BLaER1 treated with 17β-estradiol and CSF1 and Interleukin-3, amounts not matched to agents 10 nM and 100 nM (cell line): ENCODE data around the gene VPS13D.

ENCODE experiments used
- H3K27ac ChIP-seq, 11 experiments: shearing (Covaris generic); formaldehyde crosslinking; 2 replicates each; pipeline ENCODE4 v1.8.1; 2022
- H3K27me3 ChIP-seq, 11 experiments: shearing (Covaris generic); formaldehyde crosslinking; 2 replicates each; pipeline ENCODE4 v1.8.1; 2022
- H3K36me3 ChIP-seq, 11 experiments: shearing (Covaris generic); formaldehyde crosslinking; 2 replicates each; pipeline ENCODE4 v1.8.1; 2022
- H3K4me1 ChIP-seq, 10 experiments: shearing (Covaris generic); formaldehyde crosslinking; 2 replicates each; pipeline ENCODE4 v1.8.1; 2022
- H3K4me2 ChIP-seq, 11 experiments: shearing (Covaris generic); formaldehyde crosslinking; 2 replicates each; pipeline ENCODE4 v1.8.1; 2022
- H3K4me3 ChIP-seq, 10 experiments: shearing (Covaris generic); formaldehyde crosslinking; 2 replicates each; pipeline ENCODE4 v1.8.1; 2022
- H3K9ac ChIP-seq, 11 experiments: shearing (Covaris generic); formaldehyde crosslinking; 2 replicates each; pipeline ENCODE4 v1.8.1; 2022
- H3K9me3 ChIP-seq, 11 experiments: shearing (Covaris generic); formaldehyde crosslinking; replicated peaks in 1 of 11; 2 replicates each; pipeline ENCODE4 v1.8.1; 2022
- H4K20me1 ChIP-seq, 11 experiments: shearing (Covaris generic); formaldehyde crosslinking; 2 replicates each; pipeline ENCODE4 v1.8.1; 2022
- Cebpa-rat ChIP-seq, 11 experiments: shearing (Covaris generic); IDR thresholded peaks; 2 replicates each; pipeline ENCODE4 v1.8.1; 2022

VPS13D gene

DNA sequence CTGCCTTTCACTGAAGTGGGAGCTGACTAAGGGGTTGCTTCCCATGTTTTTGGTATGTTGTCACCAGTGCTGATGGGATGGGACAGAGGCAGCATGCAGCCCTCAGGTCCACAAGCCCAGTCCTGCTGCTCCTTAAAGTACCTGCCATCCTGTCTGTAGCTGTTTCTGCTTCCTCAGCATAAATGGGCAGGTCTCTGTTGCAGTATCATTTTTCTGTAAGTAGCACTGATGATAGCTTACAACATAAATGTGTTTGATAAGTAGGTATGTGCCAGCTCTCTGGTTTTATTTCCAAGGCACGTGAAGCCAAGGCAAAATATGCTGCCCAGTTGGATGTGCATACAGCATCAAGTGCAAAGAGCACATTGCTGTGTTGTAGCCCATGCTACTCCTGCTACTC is 173.0 kb downstream of the VPS13D start:
- Histone ChIP-seq H3K9me3 (no peaks in the 10 kb centered on the region), H3K36me3 (peaks cover 54 to 67% (median 59%) of the 10 kb centered on the region in 11 experiments), H4K20me1 (peaks cover 0 to 4% (median 0%) of the 10 kb centered on the region in 11 experiments; a peak in 1 of 22 replicates), H3K4me3 (no peak overlapping the region), H3K27me3 (no peaks in the 10 kb centered on the region), H3K4me2 (no peak overlapping the region), H3K27ac (no peak overlapping the region), H3K4me1 (peaks cover 35 to 42% (median 38%) of the 10 kb centered on the region in 10 experiments), H3K9ac (no peak overlapping the region)
- TF ChIP-seq Cebpa-rat (IDR thresholded peaks at IDR 0.05), result no peak

DNA sequence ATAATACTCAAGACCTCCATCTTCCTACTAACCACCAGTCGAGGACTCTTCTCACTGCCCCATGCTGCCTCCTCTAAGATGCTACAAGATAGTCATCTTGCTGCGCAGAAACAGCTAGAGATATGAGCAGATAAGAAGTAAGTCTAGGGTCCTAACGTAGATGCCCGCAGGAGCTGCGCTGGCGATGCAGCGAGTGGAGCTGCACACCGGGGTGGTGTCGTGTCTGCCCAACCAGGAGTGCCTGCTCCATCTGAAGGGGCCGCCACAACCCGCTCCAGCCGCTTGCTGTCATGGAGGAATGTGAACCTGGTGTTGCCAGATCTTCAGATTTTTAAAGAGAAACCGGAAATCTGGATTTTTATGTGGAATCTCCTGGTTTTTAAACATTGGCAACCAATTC is 175.1 kb downstream of the VPS13D start:
- H3K27ac ChIP-seq, result no peak overlapping the region
- no peak overlapping the region for H3K9ac ChIP-seq
- no peaks in the 10 kb centered on the region for H3K27me3 ChIP-seq
- H4K20me1 ChIP-seq, result peaks cover 0 to 4% (median 0%) of the 10 kb centered on the region in 11 experiments; a peak in 1 of 22 replicates
- no peak overlapping the region for H3K4me3 ChIP-seq
- peaks cover 34 to 41% (median 37%) of the 10 kb centered on the region in 10 experiments for H3K4me1 ChIP-seq
- H3K4me2 ChIP-seq, result peak overlapping the region in 8 of 11 experiments; percentile 27 to 67 (median 55); a peak in 9 of 22 replicates
- TF ChIP-seq Cebpa-rat (IDR thresholded peaks at IDR 0.05), result no peak
- peaks cover 56 to 72% (median 65%) of the 10 kb centered on the region in 11 experiments for H3K36me3 ChIP-seq
- H3K9me3 ChIP-seq, result peaks cover 5 to 7% (median 5%) of the 10 kb centered on the region in 11 experiments

DNA sequence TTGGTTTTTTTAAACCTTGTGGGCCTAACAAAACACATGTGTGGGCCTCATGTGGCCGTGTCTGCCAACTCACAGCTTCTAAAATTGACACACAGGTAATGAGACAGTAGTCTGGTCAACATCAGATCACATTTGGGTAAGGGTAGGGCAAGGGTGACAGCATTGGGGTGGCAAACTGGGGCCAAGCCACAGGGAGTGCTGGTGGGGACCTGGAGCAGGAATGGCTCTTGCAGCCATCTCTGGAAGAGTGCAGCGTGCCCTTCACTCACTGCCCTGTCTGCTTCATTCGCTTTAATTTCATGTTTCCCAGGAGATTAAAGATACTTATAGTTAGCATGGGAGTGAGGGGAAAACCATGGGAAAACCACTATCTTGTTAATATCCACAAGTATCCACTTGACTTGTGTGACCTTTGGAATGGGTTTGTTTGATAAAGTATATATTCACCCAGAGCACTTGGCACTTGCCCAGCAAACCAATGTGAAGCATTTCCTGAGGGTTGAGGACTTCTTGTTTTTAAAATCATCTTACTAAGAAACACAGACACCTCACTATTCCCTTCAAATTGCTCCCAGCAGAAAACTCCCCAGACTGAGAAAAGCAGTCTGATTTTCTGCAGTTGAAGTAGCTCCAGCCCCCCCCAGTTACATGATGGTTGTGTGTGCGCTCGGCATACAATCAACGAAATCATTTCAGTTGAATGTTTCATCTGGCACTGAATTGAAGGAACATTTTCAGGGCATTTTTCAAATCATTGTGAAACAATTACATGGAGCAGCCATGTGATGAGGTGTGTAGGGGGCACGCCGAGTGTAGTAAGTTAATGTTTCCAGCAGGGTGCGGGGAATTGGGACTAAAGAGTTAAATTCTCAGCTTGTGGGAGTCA is 175.7 kb downstream of the VPS13D start:
- no peak for TF ChIP-seq Cebpa-rat (IDR thresholded peaks at IDR 0.05)
- peak overlapping the region; percentile 27 to 67 (median 50) for H3K4me2 ChIP-seq
- H3K27ac ChIP-seq, result peak overlapping the region in 2 of 11 experiments; percentile 8 to 9; a peak in 2 of 22 replicates
- H3K4me1 ChIP-seq, result peaks cover 34 to 41% (median 37%) of the 10 kb centered on the region in 10 experiments
- H3K36me3 ChIP-seq, result peaks cover 55 to 72% (median 64%) of the 10 kb centered on the region in 11 experiments
- H4K20me1 ChIP-seq, result peaks cover 0 to 4% (median 0%) of the 10 kb centered on the region in 11 experiments; a peak in 1 of 22 replicates
- no peaks in the 10 kb centered on the region for H3K27me3 ChIP-seq
- H3K4me3 ChIP-seq, result no peak overlapping the region
- H3K9ac ChIP-seq, result peak overlapping the region in 1 of 11 experiments; percentile 18; a peak in 2 of 22 replicates
- H3K9me3 ChIP-seq, result peaks cover 11 to 14% (median 11%) of the 10 kb centered on the region in 11 experiments

DNA sequence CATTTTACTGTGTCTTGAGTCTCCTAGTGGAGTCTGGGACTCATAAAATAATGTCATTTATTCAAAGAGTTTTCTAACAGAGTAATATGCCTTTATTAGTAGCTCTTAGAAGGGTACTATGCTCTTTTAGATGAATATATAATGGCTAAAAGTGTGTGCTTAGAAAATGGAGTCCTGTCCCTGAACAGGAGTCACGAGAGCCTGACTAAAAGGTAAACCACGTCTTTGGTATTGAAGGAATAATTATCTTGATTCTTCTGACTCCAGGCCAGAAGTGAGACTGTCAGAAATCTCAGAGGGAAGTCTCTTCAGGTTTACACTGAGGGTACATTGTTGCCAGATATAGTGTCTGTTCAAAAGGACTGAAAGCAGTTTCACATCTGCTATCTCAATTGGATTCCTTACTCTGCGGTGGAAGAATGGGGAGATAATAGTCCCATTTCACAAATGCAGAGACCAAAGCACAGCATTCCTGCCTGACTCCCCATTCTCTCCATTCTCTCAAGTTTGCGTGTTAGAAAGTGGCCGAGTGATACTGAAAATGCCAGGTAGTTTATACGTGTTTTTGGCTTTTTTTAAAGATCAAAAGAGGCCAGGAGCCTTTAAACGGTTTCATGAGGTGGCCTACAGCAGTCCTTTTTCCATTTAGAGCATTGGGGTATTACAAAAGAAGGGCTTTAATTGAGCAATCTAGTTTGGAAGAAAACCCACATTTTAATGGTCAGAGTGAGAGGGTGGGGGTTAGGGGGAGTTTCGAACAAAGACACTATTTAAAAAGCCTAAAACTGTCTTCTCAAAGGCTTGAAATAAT is 176.6 kb downstream of the VPS13D start:
- H3K36me3 ChIP-seq, result peaks cover 50 to 72% (median 62%) of the 10 kb centered on the region in 11 experiments
- H3K27ac ChIP-seq, result peak overlapping the region in 3 of 11 experiments; percentile 8 to 20 (median 9); a peak in 4 of 22 replicates
- H3K4me3 ChIP-seq, result no peak overlapping the region

GRCh38 chr1:12407050-12407961 is 177.5 kb downstream of the VPS13D start:
- Histone ChIP-seq H3K27ac (no peak overlapping the region), H3K9me3 (peaks cover 11 to 25% (median 18%) of the 10 kb centered on the region in 11 experiments), H4K20me1 (peaks cover 0 to 4% (median 0%) of the 10 kb centered on the region in 11 experiments; a peak in 1 of 22 replicates), H3K4me2 (peak overlapping the region in 10 of 11 experiments; percentile 27 to 67 (median 49); a peak in 14 of 22 replicates), H3K4me3 (no peak overlapping the region), H3K27me3 (no peaks in the 10 kb centered on the region), H3K4me1 (peaks cover 34 to 41% (median 37%) of the 10 kb centered on the region in 10 experiments), H3K9ac (no peak overlapping the region), H3K36me3 (peaks cover 49 to 72% (median 62%) of the 10 kb centered on the region in 11 experiments)
- TF ChIP-seq Cebpa-rat (IDR thresholded peaks at IDR 0.05), result no peak

More for the DNA sequence above, 176.6 kb downstream of the VPS13D start:
- H3K27me3 ChIP-seq, result no peaks in the 10 kb centered on the region
- H4K20me1 ChIP-seq, result peaks cover 0 to 4% (median 0%) of the 10 kb centered on the region in 11 experiments; a peak in 1 of 22 replicates
- peak overlapping the region; percentile 27 to 67 (median 50) for H3K4me2 ChIP-seq
- H3K9ac ChIP-seq, result peak overlapping the region in 2 of 11 experiments; percentile 12 to 18; a peak in 2 of 22 replicates
- H3K9me3 ChIP-seq, result peaks cover 11 to 20% (median 17%) of the 10 kb centered on the region in 11 experiments
- peaks cover 34 to 41% (median 37%) of the 10 kb centered on the region in 10 experiments for H3K4me1 ChIP-seq
- no peak for TF ChIP-seq Cebpa-rat (IDR thresholded peaks at IDR 0.05)

- Histone ChIP-seq H3K27ac (no peak overlapping the region), H3K27me3 (no peaks in the 10 kb centered on the region), H3K4me1 (peaks cover 34 to 41% (median 37%) of the 10 kb centered on the region in 10 experiments), H4K20me1 (peaks cover 0 to 4% (median 0%) of the 10 kb centered on the region in 11 experiments; a peak in 1 of 22 replicates), H3K36me3 (peaks cover 45 to 72% (median 60%) of the 10 kb centered on the region in 11 experiments), H3K4me2 (peak overlapping the region; percentile 10 to 45 (median 35); a peak in 14 of 22 replicates), H3K4me3 (no peak overlapping the region), H3K9me3 (peaks cover 11 to 25% (median 18%) of the 10 kb centered on the region in 11 experiments), H3K9ac (no peak overlapping the region)
- TF ChIP-seq Cebpa-rat (IDR thresholded peaks at IDR 0.05), result no peak
Observed at GRCh38 chr1:12407962-12408454, 178.2 kb downstream of the VPS13D start.

DNA sequence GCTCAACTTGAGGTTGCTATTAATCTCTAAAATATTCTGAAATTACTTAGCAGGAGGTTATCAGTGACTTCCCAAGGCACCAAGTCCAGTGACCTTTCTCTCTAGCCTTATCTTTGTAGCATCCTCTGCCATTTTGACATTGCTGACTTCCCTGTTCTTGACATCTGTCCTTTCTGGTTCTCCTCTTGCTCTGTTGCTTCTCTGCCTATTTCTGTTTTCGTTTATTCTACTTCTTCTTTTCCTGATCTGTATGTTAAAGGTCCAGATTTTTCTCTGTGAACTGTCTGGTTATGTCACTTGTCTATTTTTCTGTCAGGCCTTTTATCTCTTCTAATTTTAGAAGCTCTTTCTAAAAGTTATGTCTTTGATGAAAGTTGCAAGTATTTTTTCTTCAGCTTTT is 178.8 kb downstream of the VPS13D start:
- no peak for TF ChIP-seq Cebpa-rat (IDR thresholded peaks at IDR 0.05)
- H3K27ac ChIP-seq, result no peak overlapping the region
- no peaks in the 10 kb centered on the region for H3K27me3 ChIP-seq
- peaks cover 0 to 4% (median 0%) of the 10 kb centered on the region in 11 experiments; a peak in 1 of 22 replicates for H4K20me1 ChIP-seq
- H3K9ac ChIP-seq, result no peak overlapping the region
- H3K9me3 ChIP-seq, result peaks cover 11 to 25% (median 18%) of the 10 kb centered on the region in 11 experiments
- H3K4me2 ChIP-seq, result peak overlapping the region; percentile 10 to 45 (median 35); a peak in 15 of 22 replicates
- peaks cover 45 to 72% (median 57%) of the 10 kb centered on the region in 11 experiments for H3K36me3 ChIP-seq
- peaks cover 34 to 41% (median 37%) of the 10 kb centered on the region in 10 experiments for H3K4me1 ChIP-seq
- no peak overlapping the region for H3K4me3 ChIP-seq
